ENCODE data around the gene PRKG1.

- TF ChIP-seq, protein P1, sequence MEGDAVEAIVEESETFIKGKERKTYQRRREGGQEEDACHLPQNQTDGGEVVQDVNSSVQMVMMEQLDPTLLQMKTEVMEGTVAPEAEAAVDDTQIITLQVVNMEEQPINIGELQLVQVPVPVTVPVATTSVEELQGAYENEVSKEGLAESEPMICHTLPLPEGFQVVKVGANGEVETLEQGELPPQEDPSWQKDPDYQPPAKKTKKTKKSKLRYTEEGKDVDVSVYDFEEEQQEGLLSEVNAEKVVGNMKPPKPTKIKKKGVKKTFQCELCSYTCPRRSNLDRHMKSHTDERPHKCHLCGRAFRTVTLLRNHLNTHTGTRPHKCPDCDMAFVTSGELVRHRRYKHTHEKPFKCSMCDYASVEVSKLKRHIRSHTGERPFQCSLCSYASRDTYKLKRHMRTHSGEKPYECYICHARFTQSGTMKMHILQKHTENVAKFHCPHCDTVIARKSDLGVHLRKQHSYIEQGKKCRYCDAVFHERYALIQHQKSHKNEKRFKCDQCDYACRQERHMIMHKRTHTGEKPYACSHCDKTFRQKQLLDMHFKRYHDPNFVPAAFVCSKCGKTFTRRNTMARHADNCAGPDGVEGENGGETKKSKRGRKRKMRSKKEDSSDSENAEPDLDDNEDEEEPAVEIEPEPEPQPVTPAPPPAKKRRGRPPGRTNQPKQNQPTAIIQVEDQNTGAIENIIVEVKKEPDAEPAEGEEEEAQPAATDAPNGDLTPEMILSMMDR (IDR thresholded peaks at IDR 0.05) = no peak
- TF ChIP-seq POLR2AphosphoS5 (IDR thresholded peaks at IDR 0.05) (no peak), POLR2A (IDR thresholded peaks at IDR 0.05) (no peak), EP300 (IDR thresholded peaks at IDR 0.05) (no peak)
These were observed 555.8 kb downstream of the PRKG1 start for GRCh38 chr10:51629934-51630639.
